ENCODE data around the gene MOSMO.
A peak's percentile ranks its signal among the peaks of the same experiment; 100 is the strongest.

The MOSMO gene

GRCh38 chr16:22053921-22054341, 46.0 kb downstream of the MOSMO start:
- no peaks in the 10 kb centered on the region for H3K27me3 ChIP-seq (ENCODE audit: insufficient read depth, low read length)
- no peaks in the 10 kb centered on the region for H3K4me1 ChIP-seq (ENCODE audit: insufficient read depth, low read length)
- no peak overlapping the region for H3K4me3 ChIP-seq (ENCODE audit: low read length)
- no peak overlapping the region for H3K9ac ChIP-seq (ENCODE audit: low read depth, low read length)
- no peaks in the 10 kb centered on the region for H3K36me3 ChIP-seq (ENCODE audit: insufficient read depth, low read depth, low read length)
- no peak overlapping the region for H3K27ac ChIP-seq (ENCODE audit: low read length)
- H3K9me3 ChIP-seq (ENCODE audit: insufficient read depth, low read depth, low read length) = no peaks in the 10 kb centered on the region

- no peaks in the 10 kb centered on the region for H3K4me1 ChIP-seq (ENCODE audit: insufficient read depth, low read length)
- no peaks in the 10 kb centered on the region for H3K27me3 ChIP-seq (ENCODE audit: insufficient read depth, low read length)
- no peak overlapping the region for H3K9ac ChIP-seq (ENCODE audit: low read depth, low read length)
- no peaks in the 10 kb centered on the region for H3K9me3 ChIP-seq (ENCODE audit: insufficient read depth, low read depth, low read length)
- no peak overlapping the region for H3K27ac ChIP-seq (ENCODE audit: low read length)
- H3K4me3 ChIP-seq (ENCODE audit: low read length) = no peak overlapping the region
- H3K36me3 ChIP-seq (ENCODE audit: insufficient read depth, low read depth, low read length) = no peaks in the 10 kb centered on the region
Measured at GRCh38 chr16:22054847-22055590, 47.1 kb downstream of the MOSMO start.

- H3K4me1 ChIP-seq (ENCODE audit: insufficient read depth, low read length) = no peaks in the 10 kb centered on the region
- no peaks in the 10 kb centered on the region for H3K9me3 ChIP-seq (ENCODE audit: insufficient read depth, low read depth, low read length)
- no peaks in the 10 kb centered on the region for H3K36me3 ChIP-seq (ENCODE audit: insufficient read depth, low read depth, low read length)
- no peak overlapping the region for H3K4me3 ChIP-seq (ENCODE audit: low read length)
- H3K9ac ChIP-seq (ENCODE audit: low read depth, low read length) = no peak overlapping the region
- H3K27ac ChIP-seq (ENCODE audit: low read length) = no peak overlapping the region
- H3K27me3 ChIP-seq (ENCODE audit: insufficient read depth, low read length) = no peaks in the 10 kb centered on the region
Measured at GRCh38 chr16:22055881-22056280, 48.0 kb downstream of the MOSMO start.

GRCh38 chr16:22063888-22064467, 56.1 kb downstream of the MOSMO start:
- no peak overlapping the region for H3K9ac ChIP-seq (ENCODE audit: low read depth, low read length)
- H3K4me3 ChIP-seq (ENCODE audit: low read length) = no peak overlapping the region

GRCh38 chr16:22065252-22065651, 57.3 kb downstream of the MOSMO start:
- Histone ChIP-seq H3K4me3 (ENCODE audit: low read length) (no peak overlapping the region), H3K9me3 (ENCODE audit: insufficient read depth, low read depth, low read length) (peaks cover 7% of the 10 kb centered on the region), H3K27me3 (ENCODE audit: insufficient read depth, low read length) (no peaks in the 10 kb centered on the region), H3K4me1 (ENCODE audit: insufficient read depth, low read length) (peaks cover 15% of the 10 kb centered on the region), H3K27ac (ENCODE audit: low read length) (no peak overlapping the region), H3K36me3 (ENCODE audit: insufficient read depth, low read depth, low read length) (no peaks in the 10 kb centered on the region), H3K9ac (ENCODE audit: low read depth, low read length) (no peak overlapping the region)

More at GRCh38 chr16:22063888-22064467, 56.1 kb downstream of the MOSMO start:
- peaks cover 7% of the 10 kb centered on the region for H3K9me3 ChIP-seq (ENCODE audit: insufficient read depth, low read depth, low read length)
- peak overlapping the region; percentile 8 for H3K27ac ChIP-seq (ENCODE audit: low read length)
- H3K4me1 ChIP-seq (ENCODE audit: insufficient read depth, low read length) = peaks cover 15% of the 10 kb centered on the region
- no peaks in the 10 kb centered on the region for H3K27me3 ChIP-seq (ENCODE audit: insufficient read depth, low read length)
- H3K36me3 ChIP-seq (ENCODE audit: insufficient read depth, low read depth, low read length) = no peaks in the 10 kb centered on the region

GRCh38 chr16:22070361-22071330, 62.7 kb downstream of the MOSMO start:
- Histone ChIP-seq H3K36me3 (ENCODE audit: insufficient read depth, low read depth, low read length) (no peaks in the 10 kb centered on the region), H3K27me3 (ENCODE audit: insufficient read depth, low read length) (no peaks in the 10 kb centered on the region), H3K9ac (ENCODE audit: low read depth, low read length) (no peak overlapping the region), H3K27ac (ENCODE audit: low read length) (no peak overlapping the region), H3K9me3 (ENCODE audit: insufficient read depth, low read depth, low read length) (peaks cover 7% of the 10 kb centered on the region), H3K4me3 (ENCODE audit: low read length) (no peak overlapping the region), H3K4me1 (ENCODE audit: insufficient read depth, low read length) (no peaks in the 10 kb centered on the region)

GRCh38 chr16:22071331-22071910, 63.5 kb downstream of the MOSMO start:
- Histone ChIP-seq H3K36me3 (ENCODE audit: insufficient read depth, low read depth, low read length) (no peaks in the 10 kb centered on the region), H3K9me3 (ENCODE audit: insufficient read depth, low read depth, low read length) (peaks cover 4% of the 10 kb centered on the region), H3K27ac (ENCODE audit: low read length) (no peak overlapping the region), H3K9ac (ENCODE audit: low read depth, low read length) (no peak overlapping the region), H3K4me1 (ENCODE audit: insufficient read depth, low read length) (no peaks in the 10 kb centered on the region), H3K4me3 (ENCODE audit: low read length) (no peak overlapping the region), H3K27me3 (ENCODE audit: insufficient read depth, low read length) (no peaks in the 10 kb centered on the region)

GRCh38 chr16:22073350-22073749, 65.4 kb downstream of the MOSMO start:
- Histone ChIP-seq H3K27me3 (ENCODE audit: insufficient read depth, low read length) (no peaks in the 10 kb centered on the region), H3K36me3 (ENCODE audit: insufficient read depth, low read depth, low read length) (no peaks in the 10 kb centered on the region), H3K27ac (ENCODE audit: low read length) (no peak overlapping the region), H3K4me1 (ENCODE audit: insufficient read depth, low read length) (no peaks in the 10 kb centered on the region), H3K9me3 (ENCODE audit: insufficient read depth, low read depth, low read length) (no peaks in the 10 kb centered on the region), H3K9ac (ENCODE audit: low read depth, low read length) (no peak overlapping the region), H3K4me3 (ENCODE audit: low read length) (no peak overlapping the region)

GRCh38 chr16:22075043-22075757, 67.3 kb downstream of the MOSMO start:
- H3K27me3 ChIP-seq (ENCODE audit: insufficient read depth, low read length) = no peaks in the 10 kb centered on the region
- no peaks in the 10 kb centered on the region for H3K36me3 ChIP-seq (ENCODE audit: insufficient read depth, low read depth, low read length)
- no peak overlapping the region for H3K9ac ChIP-seq (ENCODE audit: low read depth, low read length)
- no peaks in the 10 kb centered on the region for H3K9me3 ChIP-seq (ENCODE audit: insufficient read depth, low read depth, low read length)
- no peak overlapping the region for H3K4me3 ChIP-seq (ENCODE audit: low read length)
- no peaks in the 10 kb centered on the region for H3K4me1 ChIP-seq (ENCODE audit: insufficient read depth, low read length)
- H3K27ac ChIP-seq (ENCODE audit: low read length) = no peak overlapping the region

- Histone ChIP-seq H3K4me3 (ENCODE audit: low read length) (no peak overlapping the region), H3K9ac (ENCODE audit: low read depth, low read length) (no peak overlapping the region), H3K36me3 (ENCODE audit: insufficient read depth, low read depth, low read length) (no peaks in the 10 kb centered on the region), H3K4me1 (ENCODE audit: insufficient read depth, low read length) (no peaks in the 10 kb centered on the region), H3K9me3 (ENCODE audit: insufficient read depth, low read depth, low read length) (no peaks in the 10 kb centered on the region), H3K27ac (ENCODE audit: low read length) (no peak overlapping the region), H3K27me3 (ENCODE audit: insufficient read depth, low read length) (no peaks in the 10 kb centered on the region)
Measured at GRCh38 chr16:22075776-22076175, 67.9 kb downstream of the MOSMO start.

Data from iPS-20b (cell line).